Pancreas (tissue), 10 donors: ENCODE results near the gene ALAS1. TPM values are rescaled to one million over a fixed set of nuclear protein-coding genes. Genes with fewer than 3 reads are reported as not detected.

Experiments used
- ATAC-seq, 4 donors: fragments of 200-7000 bp; cut with Tn5 transposase; one replicate each; pipeline versions ENCODE4 v1.8.0 to v1.9.1; 2020; ENCODE audit warnings: mild to moderate bottlenecking in 4 of 4, moderate library complexity in 4 of 4
- DNase-seq, 6 donors: peaks; one replicate each; pipeline ENCODE4 v3.0.0-alpha.2; 2020
- FAIRE-seq: peaks from 2 replicates; lab custom pipeline; 2012; peaks lifted over from hg19 to GRCh38; lab: Jason Lieb, UNC
- H3K27ac ChIP-seq, 4 donors: fragments of 200-600 bp; sonication (generic); 1 replicate in 3 of 4; 2 replicates in 1 of 4; pipeline versions ENCODE4 v1.5.0 to v1.8.0; 2020
- H3K27me3 ChIP-seq, 4 donors: fragments of 200-600 bp; one replicate each; pipeline ENCODE4 v1.8.0; 2021
- H3K36me3 ChIP-seq, 3 donors: fragments of 200-600 bp; sonication (generic) in 1 of 3; one replicate each; pipeline versions ENCODE4 v1.5.0 to v1.8.0; 2020 to 2021
- H3K4me1 ChIP-seq, 3 donors: fragments of 200-600 bp; one replicate each; pipeline ENCODE4 v1.8.0; 2021
- H3K4me3 ChIP-seq, 4 donors: fragments of 200-600 bp; sonication (generic) in 2 of 4; one replicate each; pipeline versions ENCODE4 v1.5.0 to v1.8.0; 2020 to 2021
- H3K9me3 ChIP-seq, 4 donors: fragments of 200-600 bp; one replicate each; pipeline ENCODE4 v1.8.0; 2021
- CTCF ChIP-seq, 4 donors: fragments of 200-600 bp; sonication (generic) in 3 of 4; IDR thresholded peaks; one replicate each; pipeline versions ENCODE4 v1.5.0 to v1.8.0; 2021; ENCODE audit warnings: antibody characterized with exemption in 4 of 4
- WGBS, 2 donors: extraction: QIAGEN DNeasy Blood & Tissue Kit; methylation state at CpG; one replicate each; pipeline ENCODE4 v1.1.7; 2013; 5-methylcytosine and 5-hydroxymethylcytosine counted together
- intact Hi-C, 3 donors: fragments of 100-400 bp; cut with DNase I; formaldehyde crosslinking; loops; one replicate each; pipeline versions ENCODE4 v1.11.1 to v1.14.2; 2022
- polyA plus RNA-seq, 2 donors: library from polyadenylated mRNA; stranded (reverse); fragments of 200-250 nt; gene quantifications; one replicate each; pipeline ENCODE4 v1.2.3, GENCODE V29; 2013
- total RNA-seq, 6 donors: library from RNA; stranded (reverse); fragmentation: NEBNext Ultra II Directional in 4 of 6; extraction: Animal tissue kit (Norgen Biotek cat#: 25700) in 4 of 6; gene quantifications; one replicate each; pipeline versions ENCODE4 v1.2.1 to v1.2.4, GENCODE V29; 2021 to 2023
- donor health status: healthy with polysubstance abuse.
- donor health status: DM: no; HTN: no; CAD: no; lungs with moderate emphysema.
- donor health status: DM: no; HTN: no; CAD: no.
- donor health status: control.
- donor health status: control.
- donor health status: Bipolar disorder and iron deficiency.
- donor health status: DM: yes; HTN: yes; CAD: no.
- donor health status: DM: no; HTN: no; CAD: no.
- donor health status: DM: no; HTN: no; CAD: no.
- donor health status: DM: yes; HTN: yes; CAD: no.

ALAS1 gene
- total and polyA plus RNA-seq, 8 donors = 8.4 to 21.7 (median 12.9) TPM

- no peak for FAIRE-seq
- Histone ChIP-seq H3K36me3 (no peaks in the 10 kb centered on the region), H3K27ac (no peak overlapping the region), H3K4me3 (no peak overlapping the region), H3K4me1 (peaks cover 0 to 7% (median 0%) of the 10 kb centered on the region in 3 donors), H3K27me3 (no peaks in the 10 kb centered on the region), H3K9me3 (no peaks in the 10 kb centered on the region)
- TF ChIP-seq CTCF (IDR thresholded peaks at IDR 0.05) = no peak
- intact Hi-C loops = no loop called here
- WGBS, 2 donors = 78 to 86% methylated on average over 3 of the region's 3 CpGs
- no peak for ATAC-seq
- no peak for DNase-seq
Observed at GRCh38 chr3:52185837-52186236, 12.1 kb upstream of the ALAS1 start.

GRCh38 chr3:52186729-52187128 lies 11.2 kb upstream of the ALAS1 start:
- no peak for ATAC-seq
- no peak for FAIRE-seq
- 90 to 91% methylated on average over 9 of the region's 9 CpGs for WGBS, 2 donors

GRCh38 chr3:52188556-52188955 lies 9.4 kb upstream of the ALAS1 start:
- intact Hi-C loops = no loop called here
- Histone ChIP-seq H3K27me3 (no peaks in the 10 kb centered on the region), H3K36me3 (no peaks in the 10 kb centered on the region), H3K9me3 (no peaks in the 10 kb centered on the region), H3K27ac (no peak overlapping the region), H3K4me3 (no peak overlapping the region), H3K4me1 (peaks cover 0 to 7% (median 0%) of the 10 kb centered on the region in 3 donors)
- DNase-seq (no peak), ATAC-seq (no peak), FAIRE-seq (no peak)
- no peak for TF ChIP-seq CTCF (IDR thresholded peaks at IDR 0.05)
- WGBS, 2 donors = 80 to 100% methylated on average over 1 of the region's 1 CpG

More at GRCh38 chr3:52186729-52187128, 11.2 kb upstream of the ALAS1 start:
- no peak overlapping the region for H3K4me3 ChIP-seq
- intact Hi-C loops = no loop called here
- H3K27me3 ChIP-seq = no peaks in the 10 kb centered on the region
- H3K36me3 ChIP-seq = no peaks in the 10 kb centered on the region
- DNase-seq = no peak
- no peak for TF ChIP-seq CTCF (IDR thresholded peaks at IDR 0.05)
- H3K4me1 ChIP-seq = peaks cover 0 to 7% (median 0%) of the 10 kb centered on the region in 3 donors
- no peak overlapping the region for H3K27ac ChIP-seq
- no peaks in the 10 kb centered on the region for H3K9me3 ChIP-seq

- no peak overlapping the region for H3K4me3 ChIP-seq
- H3K9me3 ChIP-seq = no peaks in the 10 kb centered on the region
- H3K36me3 ChIP-seq = no peaks in the 10 kb centered on the region
- peaks cover 0 to 7% (median 0%) of the 10 kb centered on the region in 3 donors for H3K4me1 ChIP-seq
- WGBS, 2 donors = 73 to 79% methylated on average over 9 of the region's 9 CpGs
- DNase-seq (peak in 2 of 6 donors; percentile 36 to 59), FAIRE-seq (no peak), ATAC-seq (peak; percentile 20 to 55 (median 49))
- intact Hi-C loops = no loop called here
- TF ChIP-seq CTCF (IDR thresholded peaks at IDR 0.05) = no peak
- no peaks in the 10 kb centered on the region for H3K27me3 ChIP-seq
- H3K27ac ChIP-seq = no peak overlapping the region
Observed at GRCh38 chr3:52190294-52191074, 7.5 kb upstream of the ALAS1 start.

- intact Hi-C loops = no loop called here
- H3K9me3 ChIP-seq = no peaks in the 10 kb centered on the region
- TF ChIP-seq CTCF (IDR thresholded peaks at IDR 0.05) = no peak
- H3K4me3 ChIP-seq = no peak overlapping the region
- FAIRE-seq = no peak
- no peaks in the 10 kb centered on the region for H3K27me3 ChIP-seq
- peaks cover 0 to 7% (median 0%) of the 10 kb centered on the region in 3 donors for H3K4me1 ChIP-seq
- no peaks in the 10 kb centered on the region for H3K36me3 ChIP-seq
- H3K27ac ChIP-seq = no peak overlapping the region
- ATAC-seq = no peak
- no peak for DNase-seq
- WGBS, 2 donors = 83 to 85% methylated on average over 4 of the region's 4 CpGs
Observed at GRCh38 chr3:52191663-52192062, 6.3 kb upstream of the ALAS1 start.
